Measurements from ENCODE around the gene ZCCHC9. TPM values are rescaled to one million over a fixed set of nuclear protein-coding genes. Genes with fewer than 3 reads are reported as not detected.
"Not testable (repeated sequence)": the region's sequence is repeated elsewhere in the genome, so short reads cannot be mapped to it uniquely, and the experiment has no call there.

The ZCCHC9 gene
- total RNA-seq, 1 experiment from 2014 or later: 32.2 TPM

GRCh38 chr5:81256766-81257165 is 44.6 kb upstream of the ZCCHC9 start:
- Histone ChIP-seq H4K5ac (ENCODE audit: insufficient read length, low read depth, low read length) (no peak overlapping the region), H3K4ac (ENCODE audit: low read depth, low read length) (no peak overlapping the region), H3K56ac (ENCODE audit: insufficient read length, low read depth, low read length) (no peak overlapping the region), H2BK120ac (ENCODE audit: low read depth, low read length, poor library complexity, severe bottlenecking) (no peak overlapping the region), H3K23ac (ENCODE audit: insufficient read length, low read depth, low read length) (no peak overlapping the region), H3K27ac (ENCODE audit: insufficient read length, low read depth, low read length) (no peak overlapping the region), H2AK5ac (ENCODE audit: insufficient read length, low read length) (no peak overlapping the region), H3K27me3 (ENCODE audit: insufficient read depth, low read length) (no peaks in the 10 kb centered on the region), H3K4me1 (ENCODE audit: insufficient read depth, low read length) (peaks cover 3% of the 10 kb centered on the region; the same call in 1 of the 2 replicates), H2AFZ (ENCODE audit: low read length) (no peak overlapping the region), H3K79me2 (ENCODE audit: insufficient read depth, low read length) (no peaks in the 10 kb centered on the region; the same call in 1 of the 2 replicates), H4K8ac (replicated peaks; ENCODE audit: insufficient read length, low read depth, low read length) (no peak overlapping the region), H2BK15ac (ENCODE audit: low read depth, low read length) (no peak overlapping the region), H4K91ac (ENCODE audit: insufficient read length, low read depth, low read length) (no peak overlapping the region), H3K18ac (ENCODE audit: insufficient read length, low read depth, low read length) (no peak overlapping the region), H2BK12ac (ENCODE audit: insufficient read length, low read depth, low read length) (no peak overlapping the region), H4K20me1 (ENCODE audit: control insufficient read depth, insufficient read depth, insufficient read length) (no peaks in the 10 kb centered on the region), H3K14ac (ENCODE audit: insufficient read depth, low read length) (no peak overlapping the region), H3K9ac (ENCODE audit: extremely low read depth, insufficient read length, low read length) (no peak overlapping the region), H3K79me1 (ENCODE audit: insufficient read depth, low read depth, low read length, poor library complexity, severe bottlenecking) (peaks cover 13% of the 10 kb centered on the region), H3K9me3 (ENCODE audit: control insufficient read depth, low read depth, low read length) (no peaks in the 10 kb centered on the region), H3K23me2 (ENCODE audit: insufficient read length, low read depth, low read length, poor library complexity, severe bottlenecking) (no peaks in the 10 kb centered on the region), H2BK5ac (ENCODE audit: insufficient read length, low read length) (no peak overlapping the region), H3T11ph (ENCODE audit: low read length) (no peak overlapping the region), H2BK20ac (ENCODE audit: low read depth, low read length, poor library complexity, severe bottlenecking) (no peak overlapping the region), H3K4me2 (ENCODE audit: insufficient read depth, insufficient read length, low read length) (no peak overlapping the region)
- no peak for TF ChIP-seq CTCF (conservative IDR thresholded peaks at IDR 0.05)
- no peak for DNase-seq
- Mint-ChIP-seq H3K27ac (no peak overlapping the region), H3K4me1 (peaks cover 12 to 28% of the 10 kb centered on the region in 2 experiments), H3K4me3 (no peak overlapping the region), H3K27me3 (ENCODE audit: low read depth) (no peaks in the 10 kb centered on the region; the same call in 1 of the 2 replicates), H3K9me3 (peaks cover 10 to 11% of the 10 kb centered on the region in 2 experiments), H3K36me3 (ENCODE audit: insufficient read depth in 1 of 3, low read depth in 3 of 3) (peaks cover 22 to 32% (median 23%) of the 10 kb centered on the region in 3 experiments)
- WGBS (ENCODE audit: extremely low coverage, insufficient read length, low lambda C conversion rate): no CpG with 5 or more reads among the region's 1 CpG

GRCh38 chr5:81262796-81263195 is 38.6 kb upstream of the ZCCHC9 start:
- WGBS (ENCODE audit: extremely low coverage, insufficient read length, low lambda C conversion rate): no CpG with 5 or more reads among the region's 1 CpG
- not testable (repeated sequence) for H4K5ac ChIP-seq (ENCODE audit: insufficient read length, low read depth, low read length)

More at GRCh38 chr5:81262796-81263195, 38.6 kb upstream of the ZCCHC9 start:
- H3K4ac ChIP-seq (ENCODE audit: low read depth, low read length); H3K4me3 Mint-ChIP-seq; H3K79me2 ChIP-seq (ENCODE audit: insufficient read depth, low read length); H3K23ac ChIP-seq (ENCODE audit: insufficient read length, low read depth, low read length); H2BK15ac ChIP-seq (ENCODE audit: low read depth, low read length); DNase-seq; H3K18ac ChIP-seq (ENCODE audit: insufficient read length, low read depth, low read length); H3T11ph ChIP-seq (ENCODE audit: low read length); H3K27ac Mint-ChIP-seq; H3K27ac ChIP-seq (ENCODE audit: insufficient read length, low read depth, low read length); H3K27me3 Mint-ChIP-seq (ENCODE audit: low read depth); H2BK120ac ChIP-seq (ENCODE audit: low read depth, low read length, poor library complexity, severe bottlenecking); H3K14ac ChIP-seq (ENCODE audit: insufficient read depth, low read length); H3K23me2 ChIP-seq (ENCODE audit: insufficient read length, low read depth, low read length, poor library complexity, severe bottlenecking); H4K8ac ChIP-seq (replicated peaks; ENCODE audit: insufficient read length, low read depth, low read length); H3K4me1 Mint-ChIP-seq; H3K4me2 ChIP-seq (ENCODE audit: insufficient read depth, insufficient read length, low read length); H3K4me1 ChIP-seq (ENCODE audit: insufficient read depth, low read length); H2BK12ac ChIP-seq (ENCODE audit: insufficient read length, low read depth, low read length); H3K9me3 ChIP-seq (ENCODE audit: control insufficient read depth, low read depth, low read length); H4K20me1 ChIP-seq (ENCODE audit: control insufficient read depth, insufficient read depth, insufficient read length); H2AK5ac ChIP-seq (ENCODE audit: insufficient read length, low read length); H4K91ac ChIP-seq (ENCODE audit: insufficient read length, low read depth, low read length); H2BK20ac ChIP-seq (ENCODE audit: low read depth, low read length, poor library complexity, severe bottlenecking); H3K56ac ChIP-seq (ENCODE audit: insufficient read length, low read depth, low read length); H3K9ac ChIP-seq (ENCODE audit: extremely low read depth, insufficient read length, low read length); H2AFZ ChIP-seq (ENCODE audit: low read length); H2BK5ac ChIP-seq (ENCODE audit: insufficient read length, low read length); H3K27me3 ChIP-seq (ENCODE audit: insufficient read depth, low read length): not testable (repeated sequence)
- H3K79me1 ChIP-seq (ENCODE audit: insufficient read depth, low read depth, low read length, poor library complexity, severe bottlenecking): peaks cover 10% of the 10 kb centered on the region
- Mint-ChIP-seq H3K9me3 (peaks cover 25% of the 10 kb centered on the region in 2 experiments), H3K36me3 (ENCODE audit: insufficient read depth in 1 of 3, low read depth in 3 of 3) (peaks cover 29 to 37% (median 35%) of the 10 kb centered on the region in 3 experiments)

All from H9 (cell line).